ENCODE results near the gene BRCC3.

DNA sequence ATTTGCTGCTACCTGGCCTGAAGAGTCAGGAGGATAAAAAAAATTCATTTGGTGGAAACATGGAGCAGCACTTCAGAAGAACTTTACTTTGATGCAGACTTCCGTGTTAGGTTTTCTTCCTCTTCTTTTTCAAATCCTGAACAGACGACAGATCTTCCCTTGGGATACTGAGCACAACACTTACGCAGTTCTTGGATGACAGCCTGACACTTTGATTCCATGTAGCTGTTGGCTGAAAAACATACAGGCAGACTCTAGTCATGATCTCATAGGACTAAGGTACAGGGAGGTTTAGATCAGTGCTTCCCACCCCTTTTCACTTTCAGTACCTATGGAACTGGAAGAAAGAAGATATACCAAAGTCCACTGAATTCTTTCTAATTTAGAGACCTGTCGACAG lies 9.5 kb upstream of the BRCC3 start:
- TF ChIP-seq POLR2A (IDR thresholded peaks at IDR 0.05), result no peak
- TF ChIP-seq CTCF (IDR thresholded peaks at IDR 0.05), result no peak

Data from testis (tissue), 2 donors.